Astrocyte (in vitro differentiated cells and primary cell): ENCODE results near the gene SERPINH1.

Source experiments
- CTCF ChIP-seq: IDR thresholded peaks from 2 replicates; pipeline ENCODE4 v1.5.1; 2011; ENCODE audit warnings: low read depth, mild to moderate bottlenecking, inconsistent platforms, low read length, moderate library complexity; ENCODE audit not compliant: insufficient read depth
- EZH2 ChIP-seq: IDR thresholded peaks from 2 replicates; pipeline ENCODE4 v1.6.1; 2012; ENCODE audit warnings: mild to moderate bottlenecking, low read length, inconsistent platforms; ENCODE audit not compliant: insufficient read depth

DNA sequence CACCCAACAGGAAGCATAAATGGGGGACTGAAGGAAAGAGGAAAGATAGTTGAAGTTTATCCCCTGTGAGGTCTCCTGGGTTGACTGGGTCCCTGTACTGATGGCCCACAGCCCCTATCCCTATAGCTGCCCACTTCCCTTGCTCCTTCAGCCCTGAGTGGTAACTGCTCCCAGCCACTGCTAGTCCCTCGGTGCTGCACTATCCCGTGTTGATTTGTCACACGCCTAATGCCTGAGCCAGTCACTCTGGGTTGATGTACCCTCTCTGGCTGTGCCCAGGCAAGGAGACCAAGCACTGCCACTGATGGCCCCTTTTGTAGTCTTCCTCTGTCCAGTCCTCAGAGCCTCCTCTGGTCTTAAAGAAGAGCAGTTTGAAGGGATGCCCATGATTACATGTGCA lies 45.9 kb upstream of the SERPINH1 start:
- no peak for TF ChIP-seq CTCF
- TF ChIP-seq EZH2: no peak
